Osteoblast (primary cell): Measurements from ENCODE around the gene TRIP6. TPM values are rescaled to one million over a fixed set of nuclear protein-coding genes. Genes with fewer than 3 reads are reported as not detected.

ENCODE experiments used
- DNase-seq: peaks from one replicate; pipeline ENCODE4 v3.0.0; 2011; ENCODE audit warnings: low spot score, mixed read lengths; ENCODE audit not compliant: insufficient read length; ENCODE audit errors: missing footprints
- H2AFZ ChIP-seq: 2 replicates; pipeline ENCODE4 v1.6.0; 2011; ENCODE audit warnings: mild to moderate bottlenecking, low read length
- H3K27ac ChIP-seq: 2 replicates; pipeline ENCODE4 v1.5.1; 2011; ENCODE audit warnings: mild to moderate bottlenecking, low read depth, low read length, moderate library complexity
- H3K27me3 ChIP-seq: 2 replicates; pipeline ENCODE4 v1.6.0; 2012; ENCODE audit warnings: mild to moderate bottlenecking, control low read depth, inconsistent platforms, low read length, moderate library complexity; ENCODE audit not compliant: insufficient read depth
- H3K36me3 ChIP-seq: 2 replicates; pipeline ENCODE4 v1.5.1; 2011; ENCODE audit warnings: mild to moderate bottlenecking, low read length, control low read depth, moderate library complexity; ENCODE audit not compliant: insufficient read depth
- H3K4me1 ChIP-seq: 2 replicates; pipeline ENCODE4 v1.5.1; 2011; ENCODE audit warnings: mild to moderate bottlenecking, low read length, control low read depth, moderate library complexity; ENCODE audit not compliant: insufficient read depth
- H3K4me2 ChIP-seq: 2 replicates; pipeline ENCODE4 v1.6.0; 2011; ENCODE audit warnings: mild to moderate bottlenecking, low read length; ENCODE audit not compliant: insufficient read depth
- H3K4me3 ChIP-seq: fragments of 200-600 bp; sonication (generic); 3 replicates; pipeline ENCODE4 v1.5.1; 2012; ENCODE audit warnings: mild to moderate bottlenecking, low read length, inconsistent platforms; ENCODE audit not compliant: insufficient read depth
- H3K79me2 ChIP-seq: 2 replicates; pipeline ENCODE4 v1.6.0; 2012; ENCODE audit warnings: mild to moderate bottlenecking, low read length, control low read depth, inconsistent platforms; ENCODE audit not compliant: insufficient read depth
- H3K9me3 ChIP-seq: 2 replicates; pipeline ENCODE4 v1.5.1; 2011; ENCODE audit warnings: low read depth, low read length, control low read depth
- H4K20me1 ChIP-seq: 2 replicates; pipeline ENCODE4 v1.6.0; 2012; ENCODE audit warnings: mild to moderate bottlenecking, low read length, control low read depth; ENCODE audit not compliant: insufficient read depth
- CTCF ChIP-seq: IDR thresholded peaks from 2 replicates; pipeline ENCODE4 v1.5.1; 2011; ENCODE audit warnings: mild to moderate bottlenecking, low read depth, low read length, moderate library complexity; ENCODE audit errors: extremely low read depth
- total RNA-seq: library from RNA; depleted of rRNA; stranded (reverse); fragments of >200 nt; gene quantifications from 2 replicates; pipeline ENCODE4 v1.2.3, GENCODE V29; 2012

TRIP6 gene
- total RNA-seq, 1 donor: 115 TPM

GRCh38 chr7:100867776-100868485 lies 744 bp downstream of the TRIP6 start:
- H2AFZ ChIP-seq: peak overlapping the region; percentile 68
- peaks cover 48% of the 10 kb centered on the region for H3K79me2 ChIP-seq
- peak; percentile 74 for DNase-seq

GRCh38 chr7:100873599-100874299 lies 6.6 kb downstream of the TRIP6 start:
- Histone ChIP-seq H3K36me3 (peaks cover 66% of the 10 kb centered on the region), H3K4me2 (peak overlapping the region; percentile 92), H4K20me1 (peaks cover 18% of the 10 kb centered on the region), H3K79me2 (peaks cover 83% of the 10 kb centered on the region), H2AFZ (no peak overlapping the region), H3K27me3 (no peaks in the 10 kb centered on the region), H3K4me3 (peak overlapping the region; percentile 97), H3K4me1 (peaks cover 28% of the 10 kb centered on the region), H3K27ac (peak overlapping the region; percentile 96), H3K9me3 (no peaks in the 10 kb centered on the region)
- no peak for DNase-seq
- TF ChIP-seq CTCF: no peak

More at GRCh38 chr7:100867776-100868485, 744 bp downstream of the TRIP6 start:
- H3K36me3 ChIP-seq: peaks cover 28% of the 10 kb centered on the region
- no peaks in the 10 kb centered on the region for H3K27me3 ChIP-seq
- H4K20me1 ChIP-seq: no peaks in the 10 kb centered on the region
- H3K9me3 ChIP-seq: no peaks in the 10 kb centered on the region
- H3K4me3 ChIP-seq: peak overlapping the region; percentile 99
- peak overlapping the region; percentile 94 for H3K4me2 ChIP-seq
- TF ChIP-seq CTCF: no peak
- peaks cover 29% of the 10 kb centered on the region for H3K4me1 ChIP-seq
- peak overlapping the region; percentile 95 for H3K27ac ChIP-seq

DNA sequence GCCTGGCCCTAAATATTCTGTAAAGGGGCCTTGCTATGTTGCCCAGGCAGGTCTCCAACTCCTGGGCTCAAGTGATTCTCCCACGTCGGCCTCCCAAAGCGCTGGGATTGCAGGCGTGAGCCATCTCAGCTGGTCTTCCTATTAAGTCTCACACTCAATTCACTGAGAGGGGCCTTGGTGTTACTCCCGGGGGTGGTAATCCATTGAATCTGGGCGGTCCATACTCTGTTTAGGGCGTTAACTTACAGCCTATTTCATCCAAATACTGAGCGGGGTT lies 7.1 kb downstream of the TRIP6 start:
- peaks cover 83% of the 10 kb centered on the region for H3K79me2 ChIP-seq
- peak overlapping the region; percentile 97 for H3K4me3 ChIP-seq
- H3K36me3 ChIP-seq: peaks cover 71% of the 10 kb centered on the region
- peak overlapping the region; percentile 92 for H3K4me2 ChIP-seq
- peaks cover 18% of the 10 kb centered on the region for H4K20me1 ChIP-seq
- peak overlapping the region; percentile 96 for H3K27ac ChIP-seq
- no peak for DNase-seq
- no peaks in the 10 kb centered on the region for H3K27me3 ChIP-seq
- no peaks in the 10 kb centered on the region for H3K9me3 ChIP-seq
- no peak for TF ChIP-seq CTCF
- peak overlapping the region; percentile 95 for H2AFZ ChIP-seq
- peaks cover 23% of the 10 kb centered on the region for H3K4me1 ChIP-seq
